ENCODE data around the gene CTBP2. TPM values are rescaled to one million over a fixed set of nuclear protein-coding genes. Genes with fewer than 3 reads are reported as not detected.

CTBP2 gene
- total RNA-seq, 1 donor from 2014 or later, result 55.2 TPM

GRCh38 chr10:125020386-125020785 is 140.0 kb downstream of the CTBP2 start:
- H3K27ac ChIP-seq, result no peak overlapping the region
- H3K27me3 Mint-ChIP-seq (ENCODE audit: insufficient read depth, low read depth), result peaks cover 8% of the 10 kb centered on the region
- no peak overlapping the region for H3K4me2 ChIP-seq
- peaks cover 8% of the 10 kb centered on the region for H3K4me1 ChIP-seq
- no peak for TF ChIP-seq CTCF (IDR thresholded peaks at IDR 0.05)
- no peak for TF ChIP-seq EZH2 (IDR thresholded peaks at IDR 0.05)
- TF ChIP-seq EZH2phosphoT487 (IDR thresholded peaks at IDR 0.05), result no peak
- H3K9ac ChIP-seq, result no peak overlapping the region
- H3K4me1 Mint-ChIP-seq, result peaks cover 46% of the 10 kb centered on the region
- peak overlapping the region; percentile 42 for H3K27ac Mint-ChIP-seq
- H3K79me2 ChIP-seq (ENCODE audit: low read depth), result peaks cover 99% of the 10 kb centered on the region
- no peaks in the 10 kb centered on the region for H3K36me3 ChIP-seq
- no peak for DNase-seq (ENCODE audit: low spot score)
- peak overlapping the region; percentile 33 for H3K4me3 Mint-ChIP-seq
- no peak overlapping the region for H2AFZ ChIP-seq (replicated peaks)
- H3F3A ChIP-seq (ENCODE audit: low read depth), result no peaks in the 10 kb centered on the region
- H3K9me3 Mint-ChIP-seq, result peaks cover 19% of the 10 kb centered on the region
- peaks cover 48% of the 10 kb centered on the region for H4K20me1 ChIP-seq (ENCODE audit: low read depth)
- peaks cover 6% of the 10 kb centered on the region for H3K9me3 ChIP-seq (ENCODE audit: low read depth)
- H3K4me3 ChIP-seq, result no peak overlapping the region
- peaks cover 48% of the 10 kb centered on the region for H3K36me3 Mint-ChIP-seq
- no peaks in the 10 kb centered on the region for H3K27me3 ChIP-seq

- Mint-ChIP-seq H3K4me3 (no peak overlapping the region), H3K27ac (no peak overlapping the region), H3K9me3 (peaks cover 19% of the 10 kb centered on the region), H3K4me1 (peaks cover 31% of the 10 kb centered on the region), H3K27me3 (ENCODE audit: insufficient read depth, low read depth) (peaks cover 8% of the 10 kb centered on the region), H3K36me3 (peaks cover 48% of the 10 kb centered on the region)
- H3K79me2 ChIP-seq (ENCODE audit: low read depth), result peaks cover 98% of the 10 kb centered on the region
- H3K27ac ChIP-seq, result no peak overlapping the region
- no peaks in the 10 kb centered on the region for H3F3A ChIP-seq (ENCODE audit: low read depth)
- H3K9me3 ChIP-seq (ENCODE audit: low read depth), result peaks cover 6% of the 10 kb centered on the region
- TF ChIP-seq EZH2phosphoT487 (IDR thresholded peaks at IDR 0.05) (no peak), CTCF (IDR thresholded peaks at IDR 0.05) (no peak), EZH2 (IDR thresholded peaks at IDR 0.05) (no peak)
- no peak overlapping the region for H3K4me3 ChIP-seq
- H3K9ac ChIP-seq, result no peak overlapping the region
- no peak for DNase-seq (ENCODE audit: low spot score)
- no peak overlapping the region for H3K4me2 ChIP-seq
- no peak overlapping the region for H2AFZ ChIP-seq (replicated peaks)
- peaks cover 48% of the 10 kb centered on the region for H4K20me1 ChIP-seq (ENCODE audit: low read depth)
- H3K4me1 ChIP-seq, result peaks cover 8% of the 10 kb centered on the region
- no peaks in the 10 kb centered on the region for H3K27me3 ChIP-seq
- H3K36me3 ChIP-seq, result no peaks in the 10 kb centered on the region
Measured at GRCh38 chr10:125018576-125019143, 141.7 kb downstream of the CTBP2 start.

GRCh38 chr10:125017547-125018298 is 142.6 kb downstream of the CTBP2 start:
- Histone ChIP-seq H3F3A (ENCODE audit: low read depth) (no peaks in the 10 kb centered on the region), H3K27me3 (no peaks in the 10 kb centered on the region), H3K9me3 (ENCODE audit: low read depth) (peaks cover 6% of the 10 kb centered on the region), H3K36me3 (no peaks in the 10 kb centered on the region), H2AFZ (replicated peaks) (no peak overlapping the region), H3K4me1 (peaks cover 8% of the 10 kb centered on the region), H3K27ac (no peak overlapping the region), H4K20me1 (ENCODE audit: low read depth) (peaks cover 50% of the 10 kb centered on the region), H3K4me3 (no peak overlapping the region), H3K79me2 (ENCODE audit: low read depth) (peaks cover 98% of the 10 kb centered on the region), H3K4me2 (no peak overlapping the region), H3K9ac (no peak overlapping the region)
- DNase-seq (ENCODE audit: low spot score), result peak; percentile 30
- Mint-ChIP-seq H3K27me3 (ENCODE audit: insufficient read depth, low read depth) (peaks cover 8% of the 10 kb centered on the region), H3K36me3 (peaks cover 42% of the 10 kb centered on the region), H3K9me3 (peaks cover 19% of the 10 kb centered on the region), H3K4me1 (peaks cover 28% of the 10 kb centered on the region), H3K4me3 (no peak overlapping the region), H3K27ac (peak overlapping the region; percentile 87)
- no peak for TF ChIP-seq EZH2 (IDR thresholded peaks at IDR 0.05)

Measured in neural progenitor cell (in vitro differentiated cells).